ENCODE results near the gene CDKAL1.
"Not testable (repeated sequence)": the region's sequence is repeated elsewhere in the genome, so short reads cannot be mapped to it uniquely, and the experiment has no call there.

CDKAL1 gene

GRCh38 chr6:20583444-20583800, 49.2 kb downstream of the CDKAL1 start:
- no peak overlapping the region for H3K27ac ChIP-seq (ENCODE audit: low read depth, low read length)
- H3K9me3 ChIP-seq (ENCODE audit: control insufficient read depth in 1 of 2, low read length in 2 of 2): no peaks in the 10 kb centered on the region
- H3K36me3 ChIP-seq (ENCODE audit: control insufficient read depth in 1 of 2, insufficient read depth in 2 of 2, low read length in 2 of 2): no peaks in the 10 kb centered on the region
- no peaks in the 10 kb centered on the region for H3K4me1 ChIP-seq (ENCODE audit: control insufficient read depth in 1 of 2, insufficient read depth in 2 of 2, low read length in 2 of 2)
- H3K4me3 ChIP-seq (ENCODE audit: low read depth in 1 of 2, low read length in 2 of 2): no peak overlapping the region
- H3K27me3 ChIP-seq (ENCODE audit: control insufficient read depth in 1 of 2, insufficient read depth in 2 of 2, low read length in 2 of 2): no peaks in the 10 kb centered on the region
- H3K9ac ChIP-seq (ENCODE audit: low read depth in 1 of 2, low read length in 2 of 2): no peak overlapping the region

DNA sequence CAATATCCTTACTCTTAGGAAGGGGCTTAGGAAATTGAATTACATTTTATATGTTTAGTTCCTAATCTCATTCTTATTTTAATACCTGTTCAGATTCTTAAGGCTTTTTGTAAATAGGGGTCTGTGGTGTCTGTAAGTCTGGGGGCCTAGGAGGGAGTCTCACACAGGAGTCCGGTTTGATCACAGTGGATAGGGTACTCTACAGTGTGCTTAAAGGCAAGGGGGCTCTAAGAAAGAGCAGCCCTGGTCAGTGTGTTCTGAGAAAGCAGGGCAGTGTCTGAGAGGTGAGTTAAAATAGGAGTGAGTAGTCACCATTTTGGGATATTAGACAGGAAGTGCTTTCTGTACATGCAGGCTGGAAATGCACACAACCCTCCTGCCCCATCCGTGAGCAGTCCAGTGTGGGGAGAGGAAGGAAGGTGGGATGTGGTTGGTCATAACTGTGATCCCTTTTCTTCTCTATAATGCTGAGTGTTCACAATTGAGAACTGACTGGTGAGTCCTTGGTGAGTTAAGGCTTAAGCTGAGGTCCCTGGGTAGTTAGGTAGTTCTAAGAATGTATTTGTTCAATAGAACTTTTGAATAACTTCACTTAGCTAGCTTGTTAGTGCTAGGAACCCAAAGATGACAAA, 50.0 kb downstream of the CDKAL1 start:
- H3K4me1 ChIP-seq (ENCODE audit: control insufficient read depth in 1 of 2, insufficient read depth in 2 of 2, low read length in 2 of 2): no peaks in the 10 kb centered on the region
- no peaks in the 10 kb centered on the region for H3K27me3 ChIP-seq (ENCODE audit: control insufficient read depth in 1 of 2, insufficient read depth in 2 of 2, low read length in 2 of 2)
- no peak overlapping the region for H3K27ac ChIP-seq (ENCODE audit: low read depth, low read length)
- no peak overlapping the region for H3K9ac ChIP-seq (ENCODE audit: low read depth in 1 of 2, low read length in 2 of 2)
- H3K9me3 ChIP-seq (ENCODE audit: control insufficient read depth in 1 of 2, low read length in 2 of 2): no peaks in the 10 kb centered on the region
- no peak overlapping the region for H3K4me3 ChIP-seq (ENCODE audit: low read depth in 1 of 2, low read length in 2 of 2)
- H3K36me3 ChIP-seq (ENCODE audit: control insufficient read depth in 1 of 2, insufficient read depth in 2 of 2, low read length in 2 of 2): no peaks in the 10 kb centered on the region

DNA sequence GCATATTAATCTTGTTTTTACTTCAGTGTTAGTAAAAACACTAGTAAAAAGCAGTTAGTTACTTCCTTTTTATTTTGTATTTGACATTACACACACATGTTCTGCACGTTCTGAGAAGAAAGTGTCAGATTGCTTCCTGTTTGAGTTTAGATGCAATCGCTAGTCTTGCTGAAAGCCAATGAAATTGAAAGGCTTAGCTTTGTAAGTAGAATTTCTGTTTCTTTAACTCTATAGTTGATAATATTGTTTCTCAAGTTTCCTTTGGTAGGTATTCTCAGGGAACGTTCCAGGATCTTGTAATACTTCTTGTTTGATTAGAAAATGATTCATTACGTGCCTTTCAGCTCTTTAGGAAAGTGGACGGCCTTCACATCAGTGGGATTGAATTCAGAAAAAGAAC, 55.0 kb downstream of the CDKAL1 start:
- H3K4me3 ChIP-seq (ENCODE audit: low read depth in 1 of 2, low read length in 2 of 2): no peak overlapping the region
- H3K36me3 ChIP-seq (ENCODE audit: control insufficient read depth in 1 of 2, insufficient read depth in 2 of 2, low read length in 2 of 2): no peaks in the 10 kb centered on the region
- H3K4me1 ChIP-seq (ENCODE audit: control insufficient read depth in 1 of 2, insufficient read depth in 2 of 2, low read length in 2 of 2): no peaks in the 10 kb centered on the region
- no peak overlapping the region for H3K9ac ChIP-seq (ENCODE audit: low read depth in 1 of 2, low read length in 2 of 2)
- H3K27ac ChIP-seq (ENCODE audit: low read depth, low read length): no peak overlapping the region
- no peaks in the 10 kb centered on the region for H3K9me3 ChIP-seq (ENCODE audit: control insufficient read depth in 1 of 2, low read length in 2 of 2)
- no peaks in the 10 kb centered on the region for H3K27me3 ChIP-seq (ENCODE audit: control insufficient read depth in 1 of 2, insufficient read depth in 2 of 2, low read length in 2 of 2)

DNA sequence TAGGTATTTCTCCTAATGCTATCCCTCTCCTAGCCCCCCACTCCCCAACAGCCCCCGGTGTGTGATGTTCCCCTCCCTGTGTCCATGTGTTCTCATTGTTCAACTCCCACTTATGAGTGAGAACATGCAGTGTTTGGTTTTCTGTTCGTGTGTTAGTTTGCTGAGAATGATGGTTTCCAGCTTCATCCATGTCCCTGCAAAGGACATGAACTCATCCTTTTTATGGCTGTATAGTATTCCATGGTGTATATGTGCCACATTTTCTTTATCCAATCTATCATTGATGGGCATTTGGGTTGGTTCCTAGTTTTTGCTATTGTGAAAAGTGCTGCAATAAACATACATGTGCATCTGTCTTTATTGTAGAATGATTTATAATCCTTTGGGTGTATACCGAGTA, 56.2 kb downstream of the CDKAL1 start:
- not testable (repeated sequence) for H3K27ac ChIP-seq (ENCODE audit: low read depth, low read length); H3K9ac ChIP-seq (ENCODE audit: low read depth in 1 of 2, low read length in 2 of 2); H3K4me1 ChIP-seq (ENCODE audit: control insufficient read depth in 1 of 2, insufficient read depth in 2 of 2, low read length in 2 of 2); H3K27me3 ChIP-seq (ENCODE audit: control insufficient read depth in 1 of 2, insufficient read depth in 2 of 2, low read length in 2 of 2); H3K36me3 ChIP-seq (ENCODE audit: control insufficient read depth in 1 of 2, insufficient read depth in 2 of 2, low read length in 2 of 2); H3K9me3 ChIP-seq (ENCODE audit: control insufficient read depth in 1 of 2, low read length in 2 of 2); H3K4me3 ChIP-seq (ENCODE audit: low read depth in 1 of 2, low read length in 2 of 2)

- not testable (repeated sequence) for H3K27me3 ChIP-seq (ENCODE audit: control insufficient read depth in 1 of 2, insufficient read depth in 2 of 2, low read length in 2 of 2); H3K9ac ChIP-seq (ENCODE audit: low read depth in 1 of 2, low read length in 2 of 2); H3K9me3 ChIP-seq (ENCODE audit: control insufficient read depth in 1 of 2, low read length in 2 of 2); H3K4me3 ChIP-seq (ENCODE audit: low read depth in 1 of 2, low read length in 2 of 2); H3K4me1 ChIP-seq (ENCODE audit: control insufficient read depth in 1 of 2, insufficient read depth in 2 of 2, low read length in 2 of 2); H3K36me3 ChIP-seq (ENCODE audit: control insufficient read depth in 1 of 2, insufficient read depth in 2 of 2, low read length in 2 of 2); H3K27ac ChIP-seq (ENCODE audit: low read depth, low read length)
Measured at GRCh38 chr6:20594299-20594853, 60.1 kb downstream of the CDKAL1 start.

DNA sequence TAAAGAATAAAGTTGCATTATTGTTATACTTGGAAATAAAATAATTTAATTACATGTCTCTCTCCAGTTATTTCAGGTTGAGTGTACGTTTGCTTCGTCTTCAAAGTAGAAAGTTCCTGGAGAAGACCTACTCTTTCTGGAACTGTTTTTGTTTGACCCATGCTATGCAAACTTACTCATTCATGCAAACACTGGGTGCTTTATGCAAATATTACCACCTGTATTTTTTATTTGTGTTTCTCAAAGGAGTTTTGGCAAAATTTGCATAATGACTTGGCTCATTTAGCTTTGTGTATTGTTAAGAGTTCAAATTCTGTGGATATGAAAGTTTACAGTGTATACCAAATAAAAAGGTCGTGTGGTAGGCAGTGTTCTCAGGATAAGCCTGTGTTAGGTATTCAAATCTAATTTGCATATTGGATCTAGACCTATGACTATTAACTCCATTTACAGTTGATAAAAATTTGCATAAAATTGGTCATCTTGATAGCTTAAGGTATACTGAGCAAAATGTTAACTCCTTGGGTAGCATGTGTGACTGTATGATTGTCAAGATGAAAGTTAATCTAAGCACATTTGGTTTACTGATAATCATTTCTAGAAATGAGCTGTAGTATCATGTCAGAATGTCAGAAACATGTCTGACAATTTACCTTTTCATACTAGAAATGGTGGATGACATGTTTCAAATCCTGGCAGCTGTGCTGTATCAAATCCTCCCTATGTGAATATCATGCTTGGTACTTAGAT, 65.2 kb downstream of the CDKAL1 start:
- H3K4me3 ChIP-seq (ENCODE audit: low read depth in 1 of 2, low read length in 2 of 2): no peak overlapping the region
- peaks cover 0 to 4% of the 10 kb centered on the region in 2 donors for H3K36me3 ChIP-seq (ENCODE audit: control insufficient read depth in 1 of 2, insufficient read depth in 2 of 2, low read length in 2 of 2)
- no peaks in the 10 kb centered on the region for H3K27me3 ChIP-seq (ENCODE audit: control insufficient read depth in 1 of 2, insufficient read depth in 2 of 2, low read length in 2 of 2)
- no peak overlapping the region for H3K9ac ChIP-seq (ENCODE audit: low read depth in 1 of 2, low read length in 2 of 2)
- H3K27ac ChIP-seq (ENCODE audit: low read depth, low read length): no peak overlapping the region
- H3K9me3 ChIP-seq (ENCODE audit: control insufficient read depth in 1 of 2, low read length in 2 of 2): no peaks in the 10 kb centered on the region
- H3K4me1 ChIP-seq (ENCODE audit: control insufficient read depth in 1 of 2, insufficient read depth in 2 of 2, low read length in 2 of 2): no peaks in the 10 kb centered on the region

DNA sequence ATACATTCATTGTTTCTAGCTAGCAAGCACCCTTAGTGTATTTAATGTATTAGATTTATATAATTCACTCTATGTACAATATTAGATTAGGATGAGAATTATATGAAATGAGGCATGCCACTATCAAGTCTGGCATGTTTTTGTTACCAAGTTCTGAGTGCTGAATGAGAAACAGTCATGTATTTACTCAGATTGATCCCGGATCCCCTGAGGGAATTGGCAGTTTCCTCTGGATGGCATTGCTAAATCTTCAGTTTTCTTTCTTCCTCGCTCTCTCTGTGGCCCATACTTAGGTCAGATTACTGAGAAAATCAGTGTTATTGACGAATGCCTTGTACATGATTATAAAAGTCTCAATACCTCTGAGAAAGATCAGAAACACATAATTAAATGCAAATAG, 66.6 kb downstream of the CDKAL1 start:
- H3K36me3 ChIP-seq (ENCODE audit: control insufficient read depth in 1 of 2, insufficient read depth in 2 of 2, low read length in 2 of 2): peaks cover 0 to 2% of the 10 kb centered on the region in 2 donors
- no peak overlapping the region for H3K9ac ChIP-seq (ENCODE audit: low read depth in 1 of 2, low read length in 2 of 2)
- H3K4me3 ChIP-seq (ENCODE audit: low read depth in 1 of 2, low read length in 2 of 2): no peak overlapping the region
- no peaks in the 10 kb centered on the region for H3K9me3 ChIP-seq (ENCODE audit: control insufficient read depth in 1 of 2, low read length in 2 of 2)
- no peaks in the 10 kb centered on the region for H3K27me3 ChIP-seq (ENCODE audit: control insufficient read depth in 1 of 2, insufficient read depth in 2 of 2, low read length in 2 of 2)
- no peaks in the 10 kb centered on the region for H3K4me1 ChIP-seq (ENCODE audit: control insufficient read depth in 1 of 2, insufficient read depth in 2 of 2, low read length in 2 of 2)
- H3K27ac ChIP-seq (ENCODE audit: low read depth, low read length): no peak overlapping the region

DNA sequence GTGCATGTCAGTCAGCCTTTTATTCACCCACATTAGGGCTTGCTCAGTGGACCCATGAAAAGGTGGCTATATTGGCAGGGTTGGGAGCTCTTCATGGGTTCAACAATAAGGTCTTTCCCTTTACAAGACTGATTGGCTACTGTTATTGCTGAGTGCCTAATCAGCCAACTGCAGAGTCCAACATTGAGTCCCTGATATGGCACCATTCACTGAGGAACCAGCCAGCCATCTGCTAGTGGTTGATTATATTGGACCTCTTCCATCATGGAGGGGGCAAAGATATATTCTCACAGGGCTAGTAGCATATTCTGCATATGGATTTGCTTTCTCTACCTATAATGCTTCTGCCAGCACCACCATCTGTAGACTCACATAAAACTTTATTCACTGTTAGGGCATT, 69.9 kb downstream of the CDKAL1 start:
- H3K4me1 ChIP-seq (ENCODE audit: control insufficient read depth in 1 of 2, insufficient read depth in 2 of 2, low read length in 2 of 2): no peaks in the 10 kb centered on the region
- no peaks in the 10 kb centered on the region for H3K27me3 ChIP-seq (ENCODE audit: control insufficient read depth in 1 of 2, insufficient read depth in 2 of 2, low read length in 2 of 2)
- H3K36me3 ChIP-seq (ENCODE audit: control insufficient read depth in 1 of 2, insufficient read depth in 2 of 2, low read length in 2 of 2): no peaks in the 10 kb centered on the region
- no peaks in the 10 kb centered on the region for H3K9me3 ChIP-seq (ENCODE audit: control insufficient read depth in 1 of 2, low read length in 2 of 2)
- H3K27ac ChIP-seq (ENCODE audit: low read depth, low read length): no peak overlapping the region
- no peak overlapping the region for H3K4me3 ChIP-seq (ENCODE audit: low read depth in 1 of 2, low read length in 2 of 2)
- H3K9ac ChIP-seq (ENCODE audit: low read depth in 1 of 2, low read length in 2 of 2): no peak overlapping the region

DNA sequence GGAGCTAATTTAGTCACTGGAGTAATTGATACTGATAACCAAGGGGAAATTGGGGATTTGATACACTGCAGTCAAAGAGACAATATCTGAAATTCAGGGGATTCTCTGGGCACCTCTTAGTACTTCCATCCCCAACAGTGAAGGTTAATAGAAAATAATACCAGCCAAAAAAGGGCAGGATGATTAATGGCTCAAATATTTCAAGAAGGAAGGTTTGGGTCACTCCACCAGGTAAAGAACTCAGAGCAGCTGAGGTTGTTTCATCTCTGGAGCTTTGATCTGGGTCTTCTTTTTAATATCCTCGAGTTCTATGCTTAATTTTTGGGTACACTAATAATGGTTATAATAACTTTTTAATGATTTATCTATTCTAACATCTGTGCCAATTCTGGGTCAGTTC, 70.8 kb downstream of the CDKAL1 start:
- no peaks in the 10 kb centered on the region for H3K4me1 ChIP-seq (ENCODE audit: control insufficient read depth in 1 of 2, insufficient read depth in 2 of 2, low read length in 2 of 2)
- no peak overlapping the region for H3K4me3 ChIP-seq (ENCODE audit: low read depth in 1 of 2, low read length in 2 of 2)
- no peaks in the 10 kb centered on the region for H3K27me3 ChIP-seq (ENCODE audit: control insufficient read depth in 1 of 2, insufficient read depth in 2 of 2, low read length in 2 of 2)
- H3K36me3 ChIP-seq (ENCODE audit: control insufficient read depth in 1 of 2, insufficient read depth in 2 of 2, low read length in 2 of 2): no peaks in the 10 kb centered on the region
- no peak overlapping the region for H3K27ac ChIP-seq (ENCODE audit: low read depth, low read length)
- no peak overlapping the region for H3K9ac ChIP-seq (ENCODE audit: low read depth in 1 of 2, low read length in 2 of 2)
- H3K9me3 ChIP-seq (ENCODE audit: control insufficient read depth in 1 of 2, low read length in 2 of 2): no peaks in the 10 kb centered on the region

DNA sequence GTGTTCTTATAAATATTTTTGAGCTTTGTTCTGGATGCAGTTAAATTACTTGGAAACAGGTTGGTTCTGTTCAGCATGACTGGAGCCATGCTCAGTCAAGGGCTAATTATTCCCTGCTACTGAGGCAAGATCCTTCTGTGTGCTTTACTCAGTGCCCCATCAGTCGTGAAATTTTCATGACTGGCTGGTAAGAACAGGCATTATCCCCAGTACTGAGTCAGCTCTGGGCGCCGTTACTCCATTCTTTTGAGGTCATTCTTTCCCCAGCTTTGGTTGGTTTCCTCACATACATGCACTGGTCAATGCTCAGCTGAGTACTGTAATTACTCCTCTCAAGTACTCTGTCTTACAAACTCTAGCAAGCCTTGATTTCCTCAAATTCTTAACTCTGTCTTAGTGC, 71.3 kb downstream of the CDKAL1 start:
- H3K4me1 ChIP-seq (ENCODE audit: control insufficient read depth in 1 of 2, insufficient read depth in 2 of 2, low read length in 2 of 2): no peaks in the 10 kb centered on the region
- no peaks in the 10 kb centered on the region for H3K9me3 ChIP-seq (ENCODE audit: control insufficient read depth in 1 of 2, low read length in 2 of 2)
- H3K4me3 ChIP-seq (ENCODE audit: low read depth in 1 of 2, low read length in 2 of 2): no peak overlapping the region
- H3K9ac ChIP-seq (ENCODE audit: low read depth in 1 of 2, low read length in 2 of 2): no peak overlapping the region
- no peaks in the 10 kb centered on the region for H3K27me3 ChIP-seq (ENCODE audit: control insufficient read depth in 1 of 2, insufficient read depth in 2 of 2, low read length in 2 of 2)
- H3K36me3 ChIP-seq (ENCODE audit: control insufficient read depth in 1 of 2, insufficient read depth in 2 of 2, low read length in 2 of 2): no peaks in the 10 kb centered on the region
- no peak overlapping the region for H3K27ac ChIP-seq (ENCODE audit: low read depth, low read length)
